ENCODE data around the gene FUS. TPM values are rescaled to one million over a fixed set of nuclear protein-coding genes. Genes with fewer than 3 reads are reported as not detected.

FUS gene
- total and polyA plus RNA-seq, 2 experiments from 2014 or later: 247 to 528 TPM

DNA sequence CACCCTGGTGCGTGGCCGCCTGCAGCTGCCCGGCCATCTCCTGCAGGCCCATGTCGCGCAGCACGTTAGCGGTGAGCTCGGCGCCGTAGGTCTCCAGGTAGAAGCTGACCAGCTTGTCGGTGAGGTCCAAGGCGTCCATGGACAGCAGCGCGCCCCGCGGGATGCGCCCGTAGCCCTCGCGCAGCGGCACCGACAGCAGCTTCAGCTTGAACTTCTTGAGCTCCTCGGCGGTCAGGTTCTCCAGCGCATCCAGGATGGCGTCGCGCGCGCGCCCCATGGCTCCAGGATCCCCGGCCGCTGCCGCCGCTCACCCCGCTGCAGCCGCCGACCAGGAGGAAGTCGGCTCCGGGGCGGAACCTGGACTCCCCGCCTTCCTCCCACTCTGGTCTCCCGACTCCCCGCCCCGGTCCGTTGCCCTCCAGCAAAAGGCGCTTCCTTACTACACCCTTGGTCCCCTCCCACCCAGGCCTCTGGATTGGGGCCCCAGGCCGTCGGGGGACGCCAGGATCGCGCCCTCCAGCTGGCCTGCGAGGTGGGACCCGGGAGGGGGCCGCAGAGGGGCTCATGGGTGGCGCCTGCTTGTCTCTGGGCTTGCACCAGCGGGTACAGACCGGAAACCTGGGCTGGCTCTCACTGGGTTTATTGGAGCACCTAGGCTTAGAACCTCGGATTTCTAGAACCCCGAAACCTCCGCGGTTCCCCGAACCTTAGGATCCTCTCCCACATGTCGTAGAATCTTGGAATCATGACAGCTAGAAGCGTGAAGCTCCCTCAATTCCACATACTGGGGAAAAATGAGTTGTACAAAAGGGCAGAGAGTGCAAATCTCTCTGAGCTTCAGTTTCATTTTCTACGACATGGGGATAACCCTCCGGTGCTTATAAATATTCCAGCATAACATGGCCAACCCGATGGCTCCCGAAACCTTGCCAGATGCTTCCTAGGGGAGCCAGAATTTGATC, 22.8 kb downstream of the FUS start, which contains the start of gene PYCARD:
Gene PYCARD, minus strand, starts transcription at position 347 of the 962 bp plus-strand sequence. Its CDS starts 70 bp downstream, at position 277.
- Histone ChIP-seq H3K36me3 (ENCODE audit: insufficient read depth) (no peaks in the 10 kb centered on the region), H3K4me2 (peak within 1 kb of the TSS; percentile 89), H3K79me2 (replicated peaks; ENCODE audit: insufficient read depth) (no peaks in the 10 kb centered on the region), H3K27ac (ENCODE audit: low read depth) (peak within 1 kb of the TSS; percentile 63; the same call in 1 of the 2 replicates), H3K4me1 (ENCODE audit: insufficient read depth) (peaks cover 16% of the 10 kb centered on the region), H3K27me3 (ENCODE audit: insufficient read depth) (peaks cover 11% of the 10 kb centered on the region), H4K20me1 (replicated peaks; ENCODE audit: insufficient read depth) (peaks cover 30% of the 10 kb centered on the region; the same call in 1 of the 2 replicates), H3F3A (replicated peaks; ENCODE audit: low read depth) (peaks cover 45% of the 10 kb centered on the region), H2AFZ (peak within 1 kb of the TSS; percentile 94), H3K4me3 (peak within 1 kb of the TSS; percentile 82), H3K9me2 (ENCODE audit: insufficient read depth) (no peaks in the 10 kb centered on the region)
- TF ChIP-seq EZH2 (IDR thresholded peaks at IDR 0.05; ENCODE audit: low read depth, unreplicated experiment) (no peak), ZNF331 (CRISPR knock-in tag; IDR thresholded peaks at IDR 0.05; ENCODE audit: low read depth) (no peak), EZH2phosphoT487 (IDR thresholded peaks at IDR 0.05; ENCODE audit: unreplicated experiment) (no peak), NANOG (IDR thresholded peaks at IDR 0.05; ENCODE audit: borderline replicate concordance) (no peak), JUNB (IDR thresholded peaks at IDR 0.05; ENCODE audit: unreplicated experiment) (no peak), POLR2AphosphoS5 (IDR thresholded peaks at IDR 0.05; ENCODE audit: low read depth) (no peak)
- TF ChIP-seq, protein P1, sequence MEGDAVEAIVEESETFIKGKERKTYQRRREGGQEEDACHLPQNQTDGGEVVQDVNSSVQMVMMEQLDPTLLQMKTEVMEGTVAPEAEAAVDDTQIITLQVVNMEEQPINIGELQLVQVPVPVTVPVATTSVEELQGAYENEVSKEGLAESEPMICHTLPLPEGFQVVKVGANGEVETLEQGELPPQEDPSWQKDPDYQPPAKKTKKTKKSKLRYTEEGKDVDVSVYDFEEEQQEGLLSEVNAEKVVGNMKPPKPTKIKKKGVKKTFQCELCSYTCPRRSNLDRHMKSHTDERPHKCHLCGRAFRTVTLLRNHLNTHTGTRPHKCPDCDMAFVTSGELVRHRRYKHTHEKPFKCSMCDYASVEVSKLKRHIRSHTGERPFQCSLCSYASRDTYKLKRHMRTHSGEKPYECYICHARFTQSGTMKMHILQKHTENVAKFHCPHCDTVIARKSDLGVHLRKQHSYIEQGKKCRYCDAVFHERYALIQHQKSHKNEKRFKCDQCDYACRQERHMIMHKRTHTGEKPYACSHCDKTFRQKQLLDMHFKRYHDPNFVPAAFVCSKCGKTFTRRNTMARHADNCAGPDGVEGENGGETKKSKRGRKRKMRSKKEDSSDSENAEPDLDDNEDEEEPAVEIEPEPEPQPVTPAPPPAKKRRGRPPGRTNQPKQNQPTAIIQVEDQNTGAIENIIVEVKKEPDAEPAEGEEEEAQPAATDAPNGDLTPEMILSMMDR (conservative IDR thresholded peaks at IDR 0.05; ENCODE audit: low read depth in 2 of 2): no peak
- TF ChIP-seq, protein P2, sequence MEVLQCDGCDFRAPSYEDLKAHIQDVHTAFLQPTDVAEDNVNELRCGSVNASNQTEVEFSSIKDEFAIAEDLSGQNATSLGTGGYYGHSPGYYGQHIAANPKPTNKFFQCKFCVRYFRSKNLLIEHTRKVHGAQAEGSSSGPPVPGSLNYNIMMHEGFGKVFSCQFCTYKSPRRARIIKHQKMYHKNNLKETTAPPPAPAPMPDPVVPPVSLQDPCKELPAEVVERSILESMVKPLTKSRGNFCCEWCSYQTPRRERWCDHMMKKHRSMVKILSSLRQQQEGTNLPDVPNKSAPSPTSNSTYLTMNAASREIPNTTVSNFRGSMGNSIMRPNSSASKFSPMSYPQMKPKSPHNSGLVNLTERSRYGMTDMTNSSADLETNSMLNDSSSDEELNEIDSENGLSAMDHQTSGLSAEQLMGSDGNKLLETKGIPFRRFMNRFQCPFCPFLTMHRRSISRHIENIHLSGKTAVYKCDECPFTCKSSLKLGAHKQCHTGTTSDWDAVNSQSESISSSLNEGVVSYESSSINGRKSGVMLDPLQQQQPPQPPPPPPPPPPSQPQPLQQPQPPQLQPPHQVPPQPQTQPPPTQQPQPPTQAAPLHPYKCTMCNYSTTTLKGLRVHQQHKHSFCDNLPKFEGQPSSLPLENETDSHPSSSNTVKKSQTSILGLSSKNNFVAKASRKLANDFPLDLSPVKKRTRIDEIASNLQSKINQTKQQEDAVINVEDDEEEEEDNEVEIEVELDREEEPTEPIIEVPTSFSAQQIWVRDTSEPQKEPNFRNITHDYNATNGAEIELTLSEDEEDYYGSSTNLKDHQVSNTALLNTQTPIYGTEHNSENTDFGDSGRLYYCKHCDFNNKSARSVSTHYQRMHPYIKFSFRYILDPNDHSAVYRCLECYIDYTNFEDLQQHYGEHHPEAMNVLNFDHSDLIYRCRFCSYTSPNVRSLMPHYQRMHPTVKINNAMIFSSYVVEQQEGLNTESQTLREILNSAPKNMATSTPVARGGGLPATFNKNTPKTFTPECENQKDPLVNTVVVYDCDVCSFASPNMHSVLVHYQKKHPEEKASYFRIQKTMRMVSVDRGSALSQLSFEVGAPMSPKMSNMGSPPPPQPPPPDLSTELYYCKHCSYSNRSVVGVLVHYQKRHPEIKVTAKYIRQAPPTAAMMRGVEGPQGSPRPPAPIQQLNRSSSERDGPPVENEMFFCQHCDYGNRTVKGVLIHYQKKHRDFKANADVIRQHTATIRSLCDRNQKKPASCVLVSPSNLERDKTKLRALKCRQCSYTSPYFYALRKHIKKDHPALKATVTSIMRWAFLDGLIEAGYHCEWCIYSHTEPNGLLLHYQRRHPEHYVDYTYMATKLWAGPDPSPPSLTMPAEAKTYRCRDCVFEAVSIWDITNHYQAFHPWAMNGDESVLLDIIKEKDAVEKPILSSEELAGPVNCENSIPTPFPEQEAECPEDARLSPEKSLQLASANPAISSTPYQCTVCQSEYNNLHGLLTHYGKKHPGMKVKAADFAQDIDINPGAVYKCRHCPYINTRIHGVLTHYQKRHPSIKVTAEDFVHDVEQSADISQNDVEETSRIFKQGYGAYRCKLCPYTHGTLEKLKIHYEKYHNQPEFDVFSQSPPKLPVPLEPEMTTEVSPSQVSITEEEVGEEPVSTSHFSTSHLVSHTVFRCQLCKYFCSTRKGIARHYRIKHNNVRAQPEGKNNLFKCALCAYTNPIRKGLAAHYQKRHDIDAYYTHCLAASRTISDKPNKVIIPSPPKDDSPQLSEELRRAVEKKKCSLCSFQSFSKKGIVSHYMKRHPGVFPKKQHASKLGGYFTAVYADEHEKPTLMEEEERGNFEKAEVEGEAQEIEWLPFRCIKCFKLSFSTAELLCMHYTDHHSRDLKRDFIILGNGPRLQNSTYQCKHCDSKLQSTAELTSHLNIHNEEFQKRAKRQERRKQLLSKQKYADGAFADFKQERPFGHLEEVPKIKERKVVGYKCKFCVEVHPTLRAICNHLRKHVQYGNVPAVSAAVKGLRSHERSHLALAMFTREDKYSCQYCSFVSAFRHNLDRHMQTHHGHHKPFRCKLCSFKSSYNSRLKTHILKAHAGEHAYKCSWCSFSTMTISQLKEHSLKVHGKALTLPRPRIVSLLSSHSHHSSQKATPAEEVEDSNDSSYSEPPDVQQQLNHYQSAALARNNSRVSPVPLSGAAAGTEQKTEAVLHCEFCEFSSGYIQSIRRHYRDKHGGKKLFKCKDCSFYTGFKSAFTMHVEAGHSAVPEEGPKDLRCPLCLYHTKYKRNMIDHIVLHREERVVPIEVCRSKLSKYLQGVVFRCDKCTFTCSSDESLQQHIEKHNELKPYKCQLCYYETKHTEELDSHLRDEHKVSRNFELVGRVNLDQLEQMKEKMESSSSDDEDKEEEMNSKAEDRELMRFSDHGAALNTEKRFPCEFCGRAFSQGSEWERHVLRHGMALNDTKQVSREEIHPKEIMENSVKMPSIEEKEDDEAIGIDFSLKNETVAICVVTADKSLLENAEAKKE (CRISPR knock-in tag; IDR thresholded peaks at IDR 0.05): no peak
- peak; percentile 21 for ATAC-seq
- peak; percentile 66 for DNase-seq (ENCODE audit: low spot score)
- H3K4me3 Mint-ChIP-seq: peak within 1 kb of the TSS; percentile 85
- peaks cover 25% of the 10 kb centered on the region for H3K27me3 Mint-ChIP-seq (ENCODE audit: insufficient read depth, low read depth, poor library complexity)
- peaks cover 15% of the 10 kb centered on the region for H3K4me1 Mint-ChIP-seq
- H3K9me3 Mint-ChIP-seq: peaks cover 3% of the 10 kb centered on the region; the same call in 2 of the 3 replicates
- H3K36me3 Mint-ChIP-seq (ENCODE audit: low read depth): peaks cover 23% of the 10 kb centered on the region
- H3K27ac Mint-ChIP-seq: peak within 1 kb of the TSS; percentile 86; the same call in 1 of the 2 replicates
